HG03025 (cell line): ENCODE data around the gene TMPRSS4.

ENCODE experiments used
- ATAC-seq: cut with Tn5 transposase; IDR thresholded peaks from one replicate; pipeline ENCODE4 v1.9.1; 2021; ENCODE audit warnings: mild to moderate bottlenecking, moderate library complexity; ENCODE audit not compliant: unreplicated experiment, low FRiP score

The TMPRSS4 gene, protein sequence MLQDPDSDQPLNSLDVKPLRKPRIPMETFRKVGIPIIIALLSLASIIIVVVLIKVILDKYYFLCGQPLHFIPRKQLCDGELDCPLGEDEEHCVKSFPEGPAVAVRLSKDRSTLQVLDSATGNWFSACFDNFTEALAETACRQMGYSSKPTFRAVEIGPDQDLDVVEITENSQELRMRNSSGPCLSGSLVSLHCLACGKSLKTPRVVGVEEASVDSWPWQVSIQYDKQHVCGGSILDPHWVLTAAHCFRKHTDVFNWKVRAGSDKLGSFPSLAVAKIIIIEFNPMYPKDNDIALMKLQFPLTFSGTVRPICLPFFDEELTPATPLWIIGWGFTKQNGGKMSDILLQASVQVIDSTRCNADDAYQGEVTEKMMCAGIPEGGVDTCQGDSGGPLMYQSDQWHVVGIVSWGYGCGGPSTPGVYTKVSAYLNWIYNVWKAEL

DNA sequence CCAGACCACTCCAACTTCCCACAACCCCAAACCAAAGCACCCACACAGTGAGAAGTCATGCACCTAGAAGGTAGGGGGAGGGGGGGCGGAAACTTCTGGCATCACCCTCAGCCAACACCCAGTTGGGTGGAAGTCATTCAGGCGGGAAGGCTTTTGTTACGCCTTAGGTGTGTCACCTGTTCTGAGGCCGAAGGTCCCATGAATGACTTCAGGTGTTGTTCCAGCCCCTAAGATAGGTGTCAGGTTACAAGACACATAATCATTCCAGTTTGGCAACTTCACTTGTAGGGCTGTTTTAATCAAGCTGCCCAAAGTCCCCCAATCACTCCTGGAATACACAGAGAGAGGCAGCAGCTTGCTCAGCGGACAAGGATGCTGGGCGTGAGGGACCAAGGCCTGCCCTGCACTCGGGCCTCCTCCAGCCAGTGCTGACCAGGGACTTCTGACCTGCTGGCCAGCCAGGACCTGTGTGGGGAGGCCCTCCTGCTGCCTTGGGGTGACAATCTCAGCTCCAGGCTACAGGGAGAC lies at the start of gene TMPRSS4:
TMPRSS4 (plus strand) TSS at position 325 of the 528 bp plus-strand sequence. CDS start 225 bp downstream, outside the sequence.
- ATAC-seq = no peak

DNA sequence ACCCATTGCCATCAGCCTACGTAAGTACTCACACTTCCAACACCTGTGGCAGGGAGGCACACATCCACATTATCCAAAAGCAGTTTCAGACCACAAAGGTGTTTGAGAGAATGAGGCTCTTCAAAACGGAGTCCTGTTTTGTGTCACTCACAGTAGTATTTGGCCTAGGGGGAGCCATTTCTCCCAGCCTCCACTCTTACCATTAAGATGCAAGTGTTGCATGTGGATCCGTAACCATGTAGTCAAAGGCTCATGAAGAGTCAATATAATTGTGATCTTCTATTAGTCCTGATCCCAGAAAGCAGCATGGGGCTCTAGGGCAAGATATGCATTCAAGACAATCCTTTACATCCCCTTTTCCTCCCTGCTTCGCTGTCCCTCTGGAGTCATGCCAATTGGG lies 49.2 kb upstream of the TMPRSS4 start:
- no peak for ATAC-seq

DNA sequence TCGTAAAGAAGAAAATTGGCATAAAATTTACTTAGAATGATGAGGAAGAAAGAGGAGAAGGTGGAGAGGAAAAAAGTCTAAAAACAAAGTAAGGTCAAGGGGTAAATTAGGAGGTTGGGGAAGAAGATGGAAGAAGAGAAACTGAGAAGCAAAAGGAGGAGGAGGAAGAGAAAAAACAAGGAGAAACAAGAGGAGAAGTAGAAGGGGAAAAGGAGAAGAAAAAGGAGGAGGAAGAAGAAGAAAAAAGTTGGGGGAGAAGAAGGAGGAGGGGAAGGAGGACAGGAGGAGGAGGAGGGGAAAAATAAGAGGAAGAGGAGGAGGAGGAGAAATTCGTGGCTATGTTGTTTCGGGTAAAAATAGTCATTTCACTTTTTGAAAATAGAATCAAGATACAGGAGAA lies 48.3 kb upstream of the TMPRSS4 start:
- ATAC-seq = no peak

DNA sequence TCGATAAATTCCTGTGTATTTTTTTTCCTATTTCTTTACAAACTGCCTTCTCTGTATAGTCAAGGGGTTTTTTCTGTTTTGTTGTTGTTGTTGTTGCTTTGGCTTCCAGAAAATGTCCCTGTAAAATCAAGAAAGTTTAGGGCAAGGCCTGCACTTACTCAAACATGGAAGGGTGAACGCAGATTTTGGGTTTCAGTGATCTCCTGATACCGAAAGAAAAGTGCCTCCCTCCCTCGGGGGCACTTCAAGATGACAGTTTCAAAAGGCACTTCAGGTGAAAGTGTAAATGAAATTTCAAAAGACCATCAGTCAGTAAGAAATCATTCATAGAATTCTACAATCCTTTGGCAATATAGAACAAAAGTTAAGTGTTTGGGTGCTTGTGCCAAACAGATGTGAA lies 43.4 kb upstream of the TMPRSS4 start:
- no peak for ATAC-seq

DNA sequence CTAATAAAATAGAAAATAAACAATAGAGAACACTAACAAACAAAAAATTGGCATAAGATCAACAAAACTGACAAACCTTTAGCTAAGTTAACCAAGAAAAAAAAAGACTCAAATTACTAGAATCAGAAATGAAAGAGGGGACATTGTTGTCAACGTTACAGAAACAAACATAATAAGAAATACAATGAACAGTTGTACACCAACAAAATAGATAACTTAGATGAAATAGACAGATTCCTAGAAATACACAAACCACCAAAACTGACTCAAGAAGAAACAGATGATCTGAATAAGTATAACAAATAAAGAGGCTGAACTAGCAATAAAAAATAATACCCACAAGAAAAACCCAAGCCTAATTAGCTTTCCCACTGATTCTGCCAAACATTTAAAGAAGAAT lies 34.7 kb upstream of the TMPRSS4 start:
- no peak for ATAC-seq

DNA sequence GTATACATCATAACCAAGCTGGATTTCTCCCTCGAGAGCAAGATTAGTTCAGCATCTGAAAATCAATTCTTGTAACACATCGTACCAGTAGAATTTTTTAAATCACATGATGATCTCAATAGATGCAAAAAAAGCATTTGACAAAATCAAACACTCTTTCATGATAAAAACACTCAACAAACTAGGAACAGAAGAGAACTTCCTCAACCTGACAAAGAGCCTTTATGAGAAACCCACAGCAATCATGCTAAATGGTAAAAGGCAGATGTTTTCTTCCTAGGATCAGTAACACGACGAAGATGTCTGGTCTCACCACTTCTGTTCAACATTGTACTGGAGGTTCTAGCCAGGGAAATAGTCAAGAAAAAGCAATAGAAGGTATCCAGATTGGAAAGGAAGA lies 34.1 kb upstream of the TMPRSS4 start:
- ATAC-seq = no peak

DNA sequence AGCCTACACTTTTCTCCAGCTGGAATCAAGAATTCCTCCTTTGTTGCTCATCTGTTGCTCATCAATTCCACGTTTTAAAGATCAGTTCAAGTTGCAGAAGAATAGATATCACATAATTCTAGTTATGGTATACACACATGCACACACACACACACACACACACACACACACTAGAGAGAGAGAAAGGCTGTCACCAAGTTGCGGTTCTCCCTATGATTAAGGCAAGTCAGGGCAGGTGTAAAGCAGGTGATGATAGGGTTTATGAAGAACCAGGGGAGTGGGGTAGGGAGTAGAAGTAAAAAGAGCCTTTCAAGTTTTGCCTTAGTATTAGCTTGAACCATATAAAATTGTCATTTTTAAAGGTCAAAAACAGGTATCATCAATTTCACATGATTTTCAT lies 31.7 kb upstream of the TMPRSS4 start:
- ATAC-seq = no peak

DNA sequence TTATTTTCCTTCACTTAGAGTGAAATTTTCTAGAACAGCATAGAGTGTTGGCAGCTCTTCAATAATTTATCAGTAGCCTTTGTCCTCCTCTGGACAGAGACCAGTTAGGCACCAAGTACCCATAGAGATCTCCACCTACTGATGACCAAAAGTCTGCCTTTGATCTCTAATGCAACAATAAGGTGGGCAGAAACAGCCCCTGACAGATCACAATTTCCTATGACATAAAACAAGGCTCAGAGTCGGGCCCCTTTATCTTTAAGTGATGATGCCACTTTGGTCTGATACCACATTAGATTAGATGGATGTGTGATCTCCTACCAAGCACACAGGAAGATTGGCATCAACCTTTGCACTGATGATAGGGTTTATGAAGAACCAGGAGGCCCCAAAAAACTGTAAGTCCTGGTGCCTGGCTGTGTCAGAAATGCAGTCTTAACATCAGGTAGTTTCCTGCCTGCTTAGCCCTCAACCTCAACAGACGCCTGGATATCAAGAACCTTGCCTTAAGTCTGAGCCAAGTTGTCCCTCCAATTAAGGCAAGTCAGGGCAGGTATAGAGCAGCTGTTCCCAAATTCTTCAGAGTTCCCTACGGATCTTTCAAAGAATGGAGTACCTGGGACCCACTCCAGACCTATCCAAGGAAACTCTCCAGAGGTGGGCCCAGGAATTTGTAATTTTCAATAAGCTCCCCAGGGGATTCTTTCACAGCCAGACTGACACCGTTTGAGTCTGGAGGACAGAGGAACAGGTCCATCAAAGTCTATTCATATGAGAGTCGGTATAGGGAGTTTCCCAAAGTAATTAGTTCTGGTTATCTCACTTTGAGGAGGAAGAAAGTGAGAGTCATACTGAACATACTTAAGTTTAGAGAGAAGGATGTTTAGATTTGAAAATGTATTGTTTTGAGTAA lies 30.6 kb upstream of the TMPRSS4 start:
- no peak for ATAC-seq

DNA sequence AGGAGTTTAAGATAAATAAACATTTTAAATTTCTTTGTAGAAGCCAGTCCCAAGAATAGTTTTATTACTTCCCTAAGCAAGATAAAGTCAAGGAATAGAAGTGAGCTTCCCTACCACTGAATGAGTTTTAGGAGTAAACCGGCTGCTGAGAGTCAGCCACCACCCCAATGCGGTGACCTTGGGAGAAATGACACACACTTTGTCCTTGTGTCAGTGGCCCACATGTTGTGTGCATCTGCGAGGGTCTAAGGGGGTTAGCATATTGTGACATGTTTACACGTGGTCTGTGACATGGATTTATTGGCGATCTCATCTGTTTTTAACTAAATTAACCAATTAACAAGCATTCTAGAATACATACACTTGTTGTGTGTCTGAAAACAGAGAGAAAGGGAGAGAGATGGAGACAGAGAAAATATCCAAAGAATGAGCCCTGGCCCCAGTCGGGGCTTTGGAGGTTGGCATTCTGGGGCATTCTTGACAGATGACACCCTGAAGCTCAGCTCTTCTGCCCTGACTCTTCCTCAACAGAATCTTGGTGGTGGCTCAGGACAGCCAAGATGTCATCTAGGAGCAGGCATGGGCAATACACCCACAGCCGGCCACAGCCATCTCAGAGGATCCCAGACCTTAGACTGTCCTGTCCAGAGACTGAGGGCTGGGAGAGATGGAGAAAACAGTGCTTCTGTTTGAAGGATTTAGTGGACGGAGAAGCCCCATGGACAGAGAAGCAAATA lies 29.7 kb upstream of the TMPRSS4 start:
- ATAC-seq = no peak

DNA sequence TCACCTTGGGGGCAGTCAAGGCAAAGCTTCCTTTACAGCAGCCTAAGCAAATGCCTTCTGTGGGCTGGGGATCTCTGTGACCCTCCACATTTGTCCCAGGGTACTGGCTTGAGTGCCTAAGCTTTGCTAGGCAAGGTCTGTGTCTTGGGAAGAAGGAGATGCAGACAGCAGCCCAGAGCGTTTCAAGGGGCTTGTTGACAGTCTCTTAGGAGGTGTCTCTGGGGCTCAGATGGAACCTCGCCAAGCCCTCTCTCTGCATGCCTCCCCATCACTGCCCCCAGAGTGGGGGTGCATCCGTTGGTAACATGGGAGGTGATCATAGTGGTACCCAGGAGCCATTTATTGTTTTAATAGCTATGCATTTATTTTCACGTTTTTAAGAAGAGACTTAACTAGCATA lies 29.1 kb upstream of the TMPRSS4 start:
- ATAC-seq = no peak

DNA sequence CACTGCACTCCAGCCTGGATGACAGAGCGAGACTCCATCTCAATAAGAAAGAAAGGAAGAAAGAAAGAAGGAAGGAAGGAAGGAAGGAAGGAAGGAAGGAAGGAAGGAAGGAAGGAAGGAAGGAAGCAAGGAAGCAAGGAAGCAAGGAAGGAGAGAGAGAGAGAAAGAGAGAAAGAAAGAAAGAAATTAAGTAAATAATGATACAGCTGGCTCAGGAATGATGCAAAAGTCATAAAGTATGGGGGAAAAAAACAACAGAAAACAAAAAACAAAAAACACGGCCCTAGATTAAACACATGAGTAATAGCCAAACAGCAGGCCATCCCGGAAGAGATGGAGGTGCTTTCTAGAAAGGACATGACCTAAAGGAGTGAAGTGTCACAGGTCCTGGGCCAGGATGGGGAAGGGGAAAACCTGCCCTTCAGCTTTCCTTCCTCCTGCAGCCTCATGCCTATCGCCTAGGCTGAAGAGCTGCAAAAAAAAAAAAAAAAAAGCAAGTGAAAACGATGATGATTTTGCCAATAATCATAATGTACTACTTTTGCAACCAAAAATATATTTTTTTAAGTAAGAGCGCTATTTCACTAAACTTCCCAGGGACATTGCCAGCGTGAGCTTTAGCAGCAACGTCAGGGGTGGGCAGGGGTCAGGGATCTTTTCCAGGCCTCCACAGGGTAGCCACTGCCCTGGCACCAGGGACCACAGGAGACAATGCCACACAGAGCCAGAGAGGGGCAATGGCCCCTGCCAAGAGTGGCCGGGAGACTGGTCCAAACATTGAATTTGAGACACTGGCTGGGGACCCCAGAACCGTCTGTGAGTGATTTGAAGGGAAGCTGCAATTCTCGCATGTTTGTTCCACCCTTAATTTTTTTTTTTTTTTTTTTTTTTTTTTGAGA lies 28.2 kb upstream of the TMPRSS4 start:
- no peak for ATAC-seq

DNA sequence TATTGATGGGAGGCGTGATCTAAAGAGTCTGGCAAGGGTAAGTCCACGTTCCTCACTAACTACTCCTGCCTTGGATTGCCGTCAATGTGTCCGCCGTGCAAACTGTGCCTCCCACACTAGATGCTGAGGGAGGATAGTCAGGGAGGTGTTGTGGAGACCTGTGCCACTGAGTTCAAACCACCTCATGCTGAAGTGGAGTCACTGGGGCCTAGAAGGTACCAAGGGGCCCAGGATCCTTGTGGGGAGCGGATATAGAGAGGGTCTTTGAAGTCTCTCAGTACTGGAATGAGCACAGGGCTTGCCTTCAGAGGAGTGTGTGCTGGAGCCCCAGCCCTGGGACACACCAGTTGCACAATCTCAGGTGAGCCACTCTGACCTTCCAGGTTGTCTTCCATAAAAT lies 27.1 kb upstream of the TMPRSS4 start:
- ATAC-seq = no peak

DNA sequence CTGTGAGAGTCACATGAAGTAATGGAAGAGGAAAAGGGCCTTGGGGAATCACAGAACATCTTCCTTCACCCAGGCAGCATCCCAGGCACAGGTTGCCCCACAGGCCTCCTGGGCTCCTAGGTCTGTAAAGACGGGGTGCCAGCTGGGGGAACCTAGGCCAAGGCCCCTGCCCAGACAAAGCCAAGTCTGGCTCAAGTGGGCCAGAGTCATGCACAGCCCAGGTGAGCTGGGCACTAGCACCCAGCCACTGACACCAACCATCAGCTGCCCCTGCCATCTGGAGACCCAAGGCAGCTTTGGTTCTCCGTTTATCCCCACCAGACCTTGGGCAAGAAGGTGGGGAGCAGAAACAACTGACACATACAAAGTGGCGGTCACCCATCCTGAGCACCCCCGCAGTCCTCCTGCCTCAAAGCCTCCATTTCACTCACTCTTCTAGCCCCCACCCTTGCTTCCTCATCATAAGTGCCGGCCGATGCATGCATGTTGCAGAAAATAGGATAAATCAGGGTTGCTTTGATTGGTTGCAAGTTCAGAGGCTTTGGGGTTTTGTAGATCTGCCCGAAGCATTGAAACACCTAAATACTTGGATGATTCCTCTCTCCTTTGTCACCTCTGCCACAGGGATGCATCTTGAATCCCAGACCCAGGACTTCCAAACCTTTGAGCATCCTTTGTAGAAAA lies 26.5 kb upstream of the TMPRSS4 start:
- ATAC-seq = no peak

DNA sequence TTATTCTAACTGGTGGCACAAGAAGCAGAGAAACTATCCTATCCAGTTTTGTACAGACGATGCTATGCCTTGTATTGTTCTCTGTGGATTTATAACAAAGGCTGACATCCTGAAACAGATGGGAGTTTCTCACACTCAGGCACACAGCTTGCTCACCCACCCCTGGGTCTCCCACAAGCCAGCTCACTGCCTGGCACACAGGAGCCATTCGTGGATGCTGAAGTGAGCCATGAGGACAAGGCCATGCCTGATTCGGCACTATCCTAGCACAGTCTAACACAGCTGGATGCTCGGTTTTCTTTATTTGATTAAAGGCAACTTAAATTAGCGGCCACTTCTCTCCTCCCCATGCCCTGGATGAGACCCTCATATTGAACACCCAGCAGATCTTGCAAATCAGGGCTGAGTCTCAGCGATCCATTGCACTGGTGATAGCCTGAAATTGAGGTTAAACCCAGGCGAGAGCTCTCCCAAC lies 25.7 kb upstream of the TMPRSS4 start:
- no peak for ATAC-seq

DNA sequence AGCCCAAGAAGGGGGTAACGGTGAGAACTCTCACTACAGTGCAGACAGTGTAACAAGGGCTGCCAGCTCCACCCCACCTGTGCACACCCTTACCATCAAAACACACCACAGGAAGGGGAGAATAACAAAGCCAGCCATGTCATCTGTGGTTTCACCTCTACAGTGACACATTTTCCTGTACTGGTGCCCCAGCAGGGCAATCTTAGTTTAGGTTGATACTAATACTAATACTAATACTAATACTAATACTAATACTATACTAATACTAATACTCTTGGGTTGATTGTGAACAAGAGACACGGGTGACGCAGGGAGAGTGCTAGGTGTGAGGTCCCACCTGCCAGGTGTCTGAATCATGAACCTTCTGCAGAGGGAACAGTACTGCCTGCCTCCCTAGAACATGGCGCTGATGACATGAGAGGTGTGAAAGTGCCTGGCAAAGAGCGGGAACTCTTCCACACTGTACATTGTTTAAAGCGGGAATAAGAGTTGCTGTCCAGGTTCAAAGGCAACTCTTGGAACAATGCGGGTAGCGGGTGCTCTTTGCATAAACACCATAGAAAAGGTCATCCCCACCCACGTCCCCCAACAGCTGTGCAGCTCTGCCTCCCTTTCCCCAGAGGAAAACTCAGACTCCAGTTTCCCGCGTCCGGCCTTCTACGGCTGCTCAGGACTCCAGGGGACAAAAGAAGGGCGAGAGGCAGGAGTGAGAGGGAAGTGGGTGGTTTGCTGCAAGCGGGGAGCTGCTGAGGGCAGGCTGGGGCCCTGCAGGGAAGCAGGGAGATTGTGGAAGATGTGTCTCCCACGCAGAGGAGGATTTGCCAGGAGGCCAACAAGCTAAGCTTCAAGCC lies 25.0 kb upstream of the TMPRSS4 start:
- ATAC-seq = no peak

DNA sequence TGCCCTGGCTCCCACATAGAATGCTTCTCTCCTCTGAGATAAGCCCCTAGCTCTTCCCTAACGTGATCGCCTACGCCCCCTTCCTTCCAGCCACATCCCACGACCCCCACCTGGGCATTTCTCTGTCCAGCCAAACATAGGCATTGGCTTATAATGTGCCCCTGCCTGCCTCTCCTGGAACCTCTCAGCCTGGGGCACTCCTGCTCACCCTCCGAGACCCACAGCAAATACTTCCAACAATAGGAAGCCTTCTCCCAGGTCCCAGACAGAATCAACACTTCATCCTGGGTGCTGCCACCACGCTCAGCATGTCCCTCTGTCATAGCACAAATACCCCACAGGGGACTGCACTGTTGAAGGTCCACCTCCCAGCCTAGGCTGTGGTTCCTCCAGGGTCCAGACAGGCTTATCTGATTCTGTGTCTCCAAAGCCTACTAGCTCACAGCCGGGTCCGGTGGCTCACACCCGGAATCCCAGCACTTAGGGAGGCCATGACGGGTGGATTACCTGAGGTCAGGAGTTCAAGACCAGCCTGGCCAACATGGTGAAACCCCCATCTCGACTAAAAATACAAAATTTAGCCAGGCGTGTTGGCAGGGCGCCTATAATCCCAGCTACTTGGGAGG lies 24.2 kb upstream of the TMPRSS4 start:
- no peak for ATAC-seq
